GM18498 (cell line): Measurements from ENCODE around the gene MOB3A.
A peak's percentile ranks its signal among the peaks of the same experiment; 100 is the strongest.

Experiments
- ATAC-seq: cut with Tn5 transposase; IDR thresholded peaks from one replicate; pipeline ENCODE4 v1.9.1; 2021; ENCODE audit warnings: mild to moderate bottlenecking, moderate library complexity; ENCODE audit not compliant: unreplicated experiment

MOB3A gene

DNA sequence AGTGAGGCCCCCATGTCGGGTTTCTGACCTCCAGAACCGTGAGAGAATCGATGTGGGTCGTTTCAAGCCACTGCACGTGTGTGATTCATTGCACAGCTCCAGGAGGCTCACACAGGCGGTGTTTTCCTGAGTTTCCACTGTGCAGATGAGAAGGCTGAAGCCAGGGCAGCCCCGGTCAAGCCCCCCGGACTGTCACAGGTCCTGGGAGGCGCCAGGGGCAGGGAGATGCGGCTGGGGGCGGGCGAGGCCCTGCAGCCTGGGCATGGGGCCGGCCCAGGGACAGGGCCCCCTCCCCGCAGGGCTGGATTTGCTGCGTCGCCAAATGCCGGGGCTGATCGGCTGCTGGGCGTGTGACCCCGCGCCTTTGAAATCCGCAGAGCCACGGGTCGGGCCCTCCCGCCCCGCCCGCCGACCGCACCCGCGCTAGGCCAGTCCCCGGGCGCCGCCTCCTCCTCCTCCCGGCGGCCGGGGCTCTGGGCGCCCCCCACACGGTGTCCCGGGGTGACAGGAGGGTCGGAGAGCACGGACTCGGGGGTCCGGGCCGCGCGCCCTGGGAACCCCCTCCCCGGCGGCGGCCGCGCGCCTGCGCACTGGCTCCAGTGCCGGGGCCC, 35.1 kb downstream of the MOB3A start:
- ATAC-seq: peak; percentile 34

DNA sequence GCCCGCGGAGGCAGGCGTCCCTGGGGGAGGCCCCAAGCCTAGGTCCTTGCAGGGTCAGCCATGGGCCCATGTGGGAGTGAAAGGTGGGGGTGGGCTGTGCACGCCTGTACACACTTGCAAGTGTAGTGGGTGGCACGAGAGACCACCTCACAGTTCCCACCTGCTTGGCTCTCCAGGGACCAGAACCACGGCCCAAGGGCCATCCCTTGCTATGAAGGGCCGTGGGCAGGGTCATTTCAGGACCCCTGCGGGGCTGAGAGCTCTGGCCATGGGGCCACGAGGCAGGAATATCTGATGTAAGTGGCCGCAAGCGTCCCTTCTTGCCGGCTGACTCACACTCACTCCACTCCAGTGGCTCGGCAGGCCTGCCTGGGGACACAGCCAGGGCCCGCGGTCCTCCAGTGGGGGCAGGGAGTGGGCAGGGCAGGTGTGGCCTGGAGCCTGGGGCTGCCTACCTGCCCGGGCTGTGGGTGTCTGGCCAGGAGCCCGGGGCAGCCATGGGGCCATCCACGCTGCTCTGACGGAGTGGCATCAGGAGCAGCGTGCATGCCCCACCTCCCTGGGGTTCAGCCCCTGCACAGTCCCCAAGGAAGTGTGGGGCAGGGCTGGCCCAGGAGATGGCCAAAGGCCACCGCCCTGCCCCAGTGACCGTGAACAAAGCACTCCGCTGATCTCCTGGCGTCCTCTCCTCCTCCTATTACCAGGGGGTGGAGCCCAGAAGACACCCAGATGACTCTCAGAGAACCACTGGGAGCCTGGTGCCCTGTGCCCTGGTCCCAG, 36.5 kb downstream of the MOB3A start:
- no peak for ATAC-seq

DNA sequence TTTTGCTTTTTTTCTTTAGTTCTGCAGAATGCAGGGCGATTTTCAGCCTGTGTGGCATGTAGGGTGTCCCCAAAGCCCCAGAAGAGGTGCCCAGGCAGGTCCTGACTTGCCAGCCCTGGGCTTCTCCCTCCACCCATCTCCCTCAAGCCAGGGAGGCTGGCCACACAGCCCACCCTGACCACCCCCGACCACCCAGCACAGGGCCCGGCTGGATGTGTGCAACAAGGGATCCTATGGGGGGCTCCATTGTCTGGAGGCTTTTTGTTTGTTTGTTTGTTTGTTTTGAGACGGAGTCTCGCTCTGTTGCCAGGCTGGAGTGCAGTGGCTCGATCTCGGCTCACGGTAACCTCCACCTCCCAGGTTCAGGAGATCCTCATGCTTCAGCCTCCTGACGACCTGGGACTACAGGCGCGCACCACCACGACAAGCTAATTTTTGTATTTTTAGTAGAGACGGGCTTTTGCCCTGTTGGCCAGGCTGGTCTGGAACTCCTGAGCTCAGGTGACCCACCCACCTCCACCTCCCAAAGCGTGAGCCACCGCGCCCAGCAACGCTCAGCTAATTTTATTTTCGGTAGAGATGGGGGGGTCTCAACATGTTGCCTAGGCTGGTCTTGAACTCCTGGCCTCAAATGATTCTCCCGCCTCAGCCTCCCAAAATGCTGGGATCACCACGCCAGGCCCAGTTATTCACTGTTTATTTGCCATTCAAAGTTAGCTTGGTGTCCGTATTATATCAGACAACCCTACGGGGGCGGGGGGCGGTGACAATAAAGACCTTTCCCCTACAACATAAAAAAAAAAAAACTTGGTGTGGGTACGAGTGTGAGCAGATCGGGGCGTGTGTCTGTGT, 37.3 kb downstream of the MOB3A start:
- no peak for ATAC-seq

DNA sequence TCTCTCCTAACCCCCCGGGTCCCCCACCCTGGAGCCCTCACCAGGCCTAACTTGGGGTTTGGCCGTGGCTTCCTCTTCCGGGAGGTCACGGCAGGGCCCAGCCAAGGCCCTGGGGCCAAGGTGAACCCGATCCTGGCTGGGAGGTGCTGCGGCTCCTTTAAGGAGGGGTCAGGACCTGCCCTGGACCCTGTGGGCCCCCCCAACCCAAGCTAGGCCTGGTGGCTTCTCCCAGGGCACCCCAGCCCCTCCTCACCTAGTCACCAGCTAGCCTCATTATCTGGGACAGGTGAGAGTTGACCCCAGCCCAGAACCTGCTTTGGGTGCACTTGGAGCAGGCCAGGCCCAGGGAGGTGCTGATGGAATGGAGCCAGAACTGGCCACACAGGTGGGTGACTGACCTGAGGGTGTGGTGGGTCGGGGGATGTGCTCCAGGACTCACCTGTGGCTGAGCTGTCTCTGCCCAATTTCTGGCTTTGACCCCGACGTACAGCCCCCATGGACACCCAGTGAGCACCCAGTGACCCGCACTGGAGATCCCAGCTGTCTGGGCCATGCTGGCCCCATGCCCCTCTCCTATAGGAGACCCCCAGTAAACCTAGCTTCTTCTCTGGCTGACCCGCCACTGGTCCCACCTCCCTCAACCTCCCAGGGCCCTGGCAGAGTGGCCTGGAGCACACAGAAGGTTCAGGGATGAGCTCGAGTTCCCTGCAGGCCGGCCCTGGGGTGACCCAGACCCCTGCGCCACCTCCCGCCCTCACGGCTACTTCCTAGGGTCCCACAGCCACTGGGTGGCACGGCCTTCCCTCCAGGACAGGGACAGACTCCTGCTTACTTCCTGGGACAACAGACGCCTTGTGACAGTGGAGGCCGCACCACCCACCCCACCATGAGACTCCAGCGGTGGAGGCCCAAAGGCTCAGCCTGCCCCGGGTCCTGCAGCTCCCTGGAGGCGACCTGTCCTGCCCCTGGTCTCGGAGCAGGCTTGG, 38.3 kb downstream of the MOB3A start:
- ATAC-seq: no peak

DNA sequence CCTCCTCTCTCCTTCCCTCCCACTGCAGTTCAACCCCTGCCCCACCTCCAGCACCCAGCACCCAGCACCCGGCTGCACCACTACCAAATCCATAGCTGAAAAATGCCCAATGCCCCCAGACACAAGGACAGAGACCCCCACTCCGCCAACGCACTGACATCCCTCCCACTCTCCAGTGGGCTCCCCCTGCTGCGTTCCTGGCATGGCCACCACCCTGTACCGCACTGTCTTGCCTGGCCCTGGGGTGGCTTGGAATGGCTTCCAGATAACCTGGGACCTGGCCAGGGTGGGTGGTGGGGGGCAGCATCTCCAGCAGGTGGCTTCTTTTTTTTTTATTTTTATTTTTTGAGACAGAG, 39.3 kb downstream of the MOB3A start:
- ATAC-seq: no peak

DNA sequence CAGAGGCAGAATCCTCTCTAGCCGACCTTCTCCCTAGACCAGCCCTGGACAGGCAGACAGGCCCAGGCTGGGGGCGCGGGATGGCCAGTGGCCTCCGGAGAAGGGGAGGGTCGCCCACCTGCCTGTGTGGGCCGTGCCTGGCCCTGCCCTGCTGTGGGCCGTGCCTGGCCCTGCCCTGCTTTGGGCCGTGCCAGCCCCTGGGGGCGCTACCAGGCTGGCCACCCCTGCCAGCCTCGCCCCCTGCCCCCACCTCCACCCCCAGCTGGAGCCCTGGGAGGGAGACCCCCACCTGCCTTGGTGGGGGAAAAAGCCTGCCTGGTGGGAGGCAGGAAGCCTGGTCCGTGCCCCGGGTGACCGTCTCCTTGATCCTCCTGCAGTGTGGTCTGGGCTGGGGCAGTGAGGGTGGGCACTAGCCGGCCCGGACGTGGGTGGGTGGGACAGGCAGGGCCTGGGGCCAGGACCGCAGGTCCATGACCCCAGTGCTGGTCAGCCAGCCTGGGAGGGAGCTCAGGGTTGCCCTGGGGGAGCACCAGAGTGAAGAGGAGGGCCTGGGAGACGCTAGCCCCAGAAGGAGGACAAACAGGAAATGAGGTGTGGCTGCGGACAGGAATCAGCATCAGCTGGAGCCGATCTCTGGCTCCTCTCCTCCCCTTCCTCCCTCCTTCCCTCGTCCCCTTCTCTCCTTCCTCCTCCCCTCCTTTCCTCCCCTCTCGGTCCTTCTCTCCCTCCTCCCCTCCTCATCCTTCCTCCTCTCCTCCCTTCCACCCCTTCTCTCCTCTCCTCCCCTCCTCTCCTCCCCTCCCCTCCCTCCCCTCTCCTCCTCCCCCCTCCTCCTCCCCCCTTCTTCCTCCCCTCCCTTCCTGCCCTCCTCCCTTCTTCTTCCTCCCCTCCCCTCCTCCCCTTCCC, 39.9 kb downstream of the MOB3A start:
- ATAC-seq: no peak

DNA sequence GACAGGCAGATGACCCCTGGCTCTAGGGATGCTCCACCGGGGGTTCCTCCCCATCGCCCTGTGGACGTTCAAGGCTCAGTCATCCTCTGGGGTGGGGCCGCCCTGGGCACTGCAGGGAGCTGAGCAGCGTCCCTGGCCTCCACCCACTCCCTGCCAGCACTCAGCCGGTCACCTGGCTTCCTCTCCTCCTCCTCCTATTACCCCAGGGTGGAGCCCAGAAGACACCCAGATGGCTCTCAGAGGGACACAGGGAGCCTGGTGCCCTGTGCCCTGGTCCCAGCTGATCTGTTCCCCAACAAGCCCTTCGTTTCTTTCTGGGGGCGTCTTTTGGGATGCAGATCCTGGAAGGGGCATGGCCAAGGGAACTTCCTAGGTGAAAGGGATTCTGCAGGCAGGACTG, 41.4 kb downstream of the MOB3A start:
- ATAC-seq: no peak

DNA sequence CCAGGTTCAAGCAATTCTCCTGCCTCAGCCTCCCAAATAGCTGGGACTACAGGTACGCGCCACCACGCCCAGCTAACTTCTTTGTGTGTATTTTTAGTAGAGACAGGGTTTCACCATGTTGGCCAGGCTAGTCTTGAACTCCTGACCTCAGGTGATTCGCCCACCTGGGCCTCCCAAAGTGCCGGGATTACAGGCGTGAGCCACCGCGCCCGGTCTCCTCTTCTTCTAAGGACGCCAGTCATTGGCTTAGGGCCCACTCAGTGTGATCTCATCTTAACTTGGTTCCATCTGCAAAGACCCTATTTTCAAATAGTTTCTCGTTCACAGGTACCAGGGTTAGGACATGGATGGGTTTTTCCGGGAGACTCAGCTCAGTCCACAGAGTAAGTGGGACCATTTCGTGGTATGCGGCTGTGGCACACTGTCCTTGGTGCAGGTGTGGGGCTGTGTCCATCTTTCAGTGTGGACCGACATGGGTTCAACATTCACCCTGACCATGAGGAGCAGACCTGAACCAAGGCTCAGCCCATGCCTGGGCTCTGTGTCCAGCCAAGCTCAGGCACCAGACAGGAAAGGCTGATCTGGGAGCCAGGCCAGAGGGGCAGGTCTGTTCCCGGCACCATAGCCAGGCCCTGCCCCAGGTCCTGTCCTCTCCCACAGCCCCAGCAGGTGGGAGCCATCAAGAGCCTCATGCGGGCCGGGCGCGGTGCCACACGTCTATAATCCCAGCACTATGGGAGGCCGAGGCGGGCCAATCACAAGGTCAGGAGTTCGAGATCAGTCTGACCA, 42.3 kb downstream of the MOB3A start:
- ATAC-seq: no peak

DNA sequence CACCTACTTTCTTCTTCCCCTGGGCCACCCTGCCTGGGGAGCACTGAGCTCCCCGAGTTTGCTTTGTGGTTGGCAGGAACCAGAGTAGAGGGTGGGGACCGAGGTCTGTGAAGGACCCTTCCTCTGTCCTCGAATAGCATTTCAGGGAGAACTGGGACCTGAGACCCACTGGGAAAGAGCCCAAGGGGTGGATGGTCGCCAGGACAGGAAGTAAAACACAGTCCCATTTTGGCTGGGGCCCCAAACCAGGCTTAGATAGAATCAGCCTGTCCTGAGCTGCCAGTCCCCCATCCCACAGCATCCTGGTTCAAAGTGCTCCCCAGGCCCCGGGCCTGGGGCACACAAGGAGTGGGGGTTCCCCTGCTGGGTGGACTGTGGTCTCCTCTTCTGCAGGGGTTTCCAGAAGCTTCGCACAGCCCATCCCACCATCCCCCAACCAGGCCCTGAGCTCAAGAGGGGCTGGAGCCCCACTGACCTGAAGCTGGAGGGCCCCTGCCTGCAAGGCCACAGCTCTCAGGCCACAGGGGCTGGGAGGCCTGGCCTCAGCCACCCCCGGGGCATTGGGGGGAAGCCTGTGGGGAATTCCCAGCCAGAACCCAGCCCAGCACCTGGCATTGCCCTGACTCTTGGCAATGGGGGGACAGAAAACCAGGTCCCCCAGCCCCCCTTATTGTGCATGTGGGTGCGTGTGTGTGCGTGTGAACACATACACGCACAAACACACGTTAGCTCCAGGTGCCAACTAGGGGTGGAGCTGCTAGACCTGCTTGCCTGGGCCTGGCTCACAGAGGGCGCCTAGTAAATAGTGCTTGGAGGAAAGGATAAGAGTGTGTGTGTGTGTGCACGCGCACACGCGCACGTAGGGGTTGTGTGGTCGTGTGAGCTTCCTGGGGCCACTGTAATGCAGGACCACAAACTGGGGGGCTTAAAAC, 44.1 kb downstream of the MOB3A start:
- ATAC-seq: no peak

DNA sequence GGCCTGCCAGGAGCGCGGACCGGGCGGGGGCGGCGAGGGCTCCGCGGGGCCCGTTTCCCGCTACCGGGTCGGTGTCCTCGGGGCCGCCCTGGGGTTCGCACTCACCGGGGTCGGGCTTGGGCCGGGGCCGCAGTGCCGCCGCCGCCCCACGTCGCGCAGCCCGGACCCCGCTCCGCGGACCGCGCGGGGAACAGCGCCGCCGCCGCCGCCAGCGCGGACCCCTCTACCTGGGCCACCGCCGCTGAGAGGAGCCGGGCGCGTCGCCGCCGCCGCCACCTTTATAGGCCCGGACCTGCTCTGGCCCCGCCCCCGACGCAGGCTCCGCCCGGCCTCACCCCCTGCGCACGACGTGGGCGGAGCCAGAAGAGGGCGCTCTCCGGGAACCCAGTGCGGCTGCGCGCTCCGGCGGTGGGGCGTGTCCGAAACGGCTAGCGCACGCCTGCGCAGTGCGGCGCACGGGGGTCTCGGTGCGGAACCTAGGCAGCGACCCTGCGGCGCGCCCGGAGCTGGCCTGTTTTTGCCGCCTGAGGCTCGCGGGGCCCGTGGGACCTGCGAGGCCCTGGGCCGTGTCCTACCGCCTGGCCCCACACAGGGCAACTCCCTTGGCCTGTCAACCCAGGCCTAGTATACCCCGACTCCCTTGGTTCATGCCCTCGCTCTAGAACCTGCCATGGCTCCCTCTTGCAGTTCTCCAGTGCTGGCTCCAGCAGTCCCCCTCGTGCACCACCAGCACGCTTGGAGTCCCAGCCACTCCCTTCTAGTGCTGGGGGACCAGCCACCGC, 44.9 kb downstream of the MOB3A start, which contains the start of gene MKNK2:
TSS of gene MKNK2 (minus strand) at position 254 of the 782 bp plus-strand sequence. CDS start 393 bp downstream, outside the sequence.
- peak; percentile 62 for ATAC-seq

DNA sequence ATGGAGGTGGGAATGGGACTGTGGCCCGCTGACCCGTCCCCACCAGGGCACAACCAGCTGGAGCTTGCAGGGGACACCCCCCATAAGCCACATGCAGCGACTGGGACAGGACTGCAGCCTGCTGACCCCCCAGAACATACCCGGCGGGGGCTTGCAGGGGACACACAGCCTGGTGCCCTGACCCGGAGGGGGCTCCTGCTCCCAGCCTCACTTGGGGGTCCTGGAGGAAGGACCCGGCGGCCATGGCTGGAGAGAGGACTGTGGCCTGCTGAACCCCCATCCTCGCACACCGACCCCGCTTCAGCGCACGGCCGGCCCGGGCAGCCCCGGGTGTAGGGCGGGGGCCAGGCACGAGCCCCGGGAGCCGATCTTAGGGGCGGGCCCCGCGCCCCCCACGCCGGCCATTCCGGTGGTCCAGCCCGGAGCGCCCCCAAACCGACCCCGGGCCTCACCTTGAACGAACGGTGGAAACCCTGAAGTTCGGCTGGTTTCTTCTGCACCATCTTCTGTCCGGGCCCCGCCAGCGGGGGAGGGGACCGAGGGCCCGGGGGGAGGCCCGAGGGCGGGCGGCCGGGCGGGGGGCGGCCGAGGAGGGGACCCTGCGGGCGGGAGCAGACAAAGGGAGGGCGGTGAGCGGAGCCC, 45.7 kb downstream of the MOB3A start:
- peak; percentile 8 for ATAC-seq

DNA sequence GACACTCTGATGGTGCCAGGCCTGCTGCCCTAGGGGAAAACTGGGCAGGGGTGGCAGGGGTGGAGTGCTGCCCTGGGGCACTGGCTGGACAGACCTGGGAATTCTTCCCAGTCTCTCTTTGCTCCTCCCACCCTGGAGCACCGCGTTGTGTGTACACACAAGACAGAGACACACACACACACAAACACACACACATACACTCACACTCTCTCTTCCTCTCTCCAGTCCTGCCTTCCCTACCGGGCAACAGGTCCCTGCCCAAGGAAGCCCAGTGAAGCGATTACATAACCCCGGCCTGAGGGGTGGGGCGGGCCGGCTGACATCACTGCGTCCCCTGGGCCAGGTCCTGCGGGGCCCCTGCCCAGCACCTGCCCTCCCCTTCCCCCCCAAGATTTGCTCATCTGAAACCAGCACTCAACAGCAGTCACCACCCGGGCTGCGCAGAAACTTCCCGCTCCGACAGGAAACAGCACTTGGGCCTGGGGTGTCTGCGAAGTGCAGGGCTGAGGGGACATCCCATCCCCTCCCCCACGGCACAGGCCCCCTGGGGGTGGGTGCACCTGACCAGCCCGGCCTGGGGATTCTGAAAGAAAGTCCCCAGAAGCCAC, 46.3 kb downstream of the MOB3A start:
- peak; percentile 6 for ATAC-seq

DNA sequence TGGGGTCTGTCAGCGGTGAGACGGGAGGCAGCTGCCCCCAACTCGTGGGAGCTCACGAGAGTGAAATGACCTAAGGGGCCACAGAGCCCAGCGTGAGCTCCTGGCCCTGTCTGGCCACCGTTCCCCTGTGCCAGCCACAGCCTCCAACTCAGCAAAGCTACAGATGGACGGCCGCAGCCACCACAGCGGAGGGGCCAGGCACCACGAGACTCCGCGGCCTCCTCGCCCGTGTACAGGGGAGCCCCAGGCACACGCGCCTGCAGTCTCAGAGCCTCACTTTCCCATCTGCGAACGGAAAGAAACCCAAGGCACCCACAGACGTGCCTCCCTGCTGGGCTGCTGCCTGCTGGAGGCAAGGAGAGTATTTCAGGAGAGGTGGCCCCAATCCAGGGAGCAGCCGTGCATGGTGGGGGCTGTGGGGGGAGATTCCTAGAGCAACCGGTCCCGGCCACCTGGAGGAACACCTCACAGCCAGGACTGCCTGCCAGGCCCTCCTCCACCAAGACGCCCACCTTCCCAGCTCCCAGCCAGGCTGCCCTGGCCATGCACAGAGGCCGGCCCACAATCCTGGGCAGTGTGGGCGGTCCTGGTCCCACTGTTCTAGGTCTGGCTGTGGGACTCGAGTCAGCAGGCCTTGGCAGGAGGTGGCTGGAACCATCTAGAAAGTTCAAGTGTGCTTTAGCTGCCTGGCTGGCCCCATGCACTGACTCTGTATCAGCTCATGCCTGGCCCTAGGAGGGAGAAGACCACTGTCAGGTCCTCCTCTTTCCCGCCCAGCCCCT, 47.0 kb downstream of the MOB3A start:
- no peak for ATAC-seq

DNA sequence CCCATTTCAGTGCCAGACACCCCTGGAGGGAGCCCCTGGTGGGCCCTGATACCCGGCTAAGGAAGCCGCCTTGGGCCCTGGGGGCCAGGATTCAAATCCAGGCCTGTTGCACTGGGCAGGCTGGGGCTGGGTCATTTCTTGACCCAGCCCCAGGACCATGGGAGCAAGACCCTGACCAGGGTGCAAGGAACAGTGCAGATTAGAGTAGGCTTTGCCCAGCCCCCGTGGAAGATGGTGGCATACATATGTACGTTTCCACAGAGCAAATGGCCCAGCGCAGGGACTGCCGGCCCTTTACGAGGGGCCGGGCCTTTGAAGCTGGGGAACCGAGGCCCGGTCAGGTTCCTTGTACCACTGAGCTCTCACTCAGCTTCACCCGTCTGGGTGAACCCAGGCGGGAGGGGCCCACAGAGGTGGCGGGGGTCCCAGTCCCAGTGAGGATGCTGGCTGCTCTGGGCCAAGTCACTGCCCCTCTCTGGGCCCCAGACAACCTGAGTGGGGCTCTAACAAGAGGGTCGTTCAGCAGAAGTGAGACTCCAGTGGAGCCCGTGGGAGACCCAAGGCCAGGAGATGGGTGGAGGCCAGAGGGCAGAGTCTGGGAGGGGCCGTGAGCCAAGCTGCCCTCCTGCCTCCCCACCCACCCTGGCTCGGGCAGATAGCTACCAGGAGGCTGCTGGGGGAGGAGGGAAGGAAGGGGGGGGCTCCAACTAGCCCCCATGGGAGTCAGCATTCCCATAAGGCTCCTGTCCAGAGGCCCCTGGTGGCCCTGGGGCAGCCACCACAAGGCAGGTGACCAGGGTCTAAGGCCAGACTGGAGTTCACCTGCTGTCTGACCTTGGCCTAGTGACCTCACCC, 47.8 kb downstream of the MOB3A start:
- no peak for ATAC-seq
